ENCODE measurements around the gene TMEM131L.

TMEM131L gene

DNA sequence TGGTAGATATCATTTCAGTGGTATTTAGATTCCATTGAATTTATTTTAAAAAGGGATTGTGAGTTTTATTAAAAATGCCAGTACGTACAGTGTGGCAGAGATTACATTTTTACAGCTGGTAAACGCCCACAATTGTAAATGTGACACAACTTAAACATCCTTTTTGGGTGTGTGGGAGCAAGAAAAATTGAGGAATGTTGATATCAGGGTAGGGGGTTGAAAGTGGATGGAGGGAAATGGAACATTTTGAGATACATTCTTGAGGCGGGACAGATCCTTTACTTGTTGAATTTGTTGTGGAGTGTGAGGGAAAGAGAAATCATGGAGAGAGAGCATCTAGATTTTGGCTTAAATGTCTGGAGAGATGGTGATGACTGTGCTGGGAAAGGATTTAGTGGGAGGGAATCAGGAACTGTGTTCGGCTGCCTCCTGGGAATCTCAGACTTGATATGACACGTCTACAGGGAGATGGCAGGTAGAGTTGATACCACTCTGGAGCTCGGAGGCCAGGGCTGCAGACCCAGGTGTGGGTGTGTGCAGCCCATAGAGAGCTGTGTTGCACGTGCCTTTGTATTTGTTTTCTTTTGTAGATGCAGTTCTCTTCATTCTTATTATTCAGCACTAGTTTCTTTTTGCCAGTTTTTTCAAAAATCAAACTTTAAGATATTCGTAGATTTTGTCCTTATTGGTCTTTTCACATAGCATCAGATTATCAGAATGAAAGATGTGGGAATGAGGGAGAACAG lies 10.8 kb downstream of the TMEM131L start:
- no peak for DNase-seq

DNA sequence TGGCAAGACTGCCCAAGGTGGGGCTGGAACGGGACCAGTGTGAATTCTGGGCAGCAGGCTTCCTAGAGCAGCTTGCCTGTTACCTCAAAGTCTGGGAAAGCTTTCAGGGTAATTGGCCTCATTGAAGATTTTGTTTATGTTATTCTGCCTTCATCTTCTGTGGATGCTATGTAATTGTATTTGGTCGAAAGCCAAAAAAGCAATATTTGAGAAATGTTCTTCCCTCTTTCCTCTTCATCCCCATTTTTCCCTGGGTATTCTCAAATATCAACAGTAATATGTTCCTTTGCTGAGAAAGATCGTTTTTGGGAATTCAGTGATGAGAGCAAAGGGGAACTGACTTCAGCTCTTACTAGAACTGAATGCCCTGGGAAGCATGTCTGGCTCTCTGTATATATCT lies 12.9 kb downstream of the TMEM131L start:
- no peak for DNase-seq

- no peak for DNase-seq
These were observed 14.5 kb downstream of the TMEM131L start for GRCh38 chr4:153480704-153481103.

GRCh38 chr4:153481478-153481877 lies 15.3 kb downstream of the TMEM131L start:
- DNase-seq = no peak

GRCh38 chr4:153483432-153484418 lies 17.6 kb downstream of the TMEM131L start:
- DNase-seq = no peak

GRCh38 chr4:153485359-153485758 lies 19.2 kb downstream of the TMEM131L start:
- no peak for DNase-seq

GRCh38 chr4:153485860-153486259 lies 19.7 kb downstream of the TMEM131L start:
- DNase-seq = no peak

DNA sequence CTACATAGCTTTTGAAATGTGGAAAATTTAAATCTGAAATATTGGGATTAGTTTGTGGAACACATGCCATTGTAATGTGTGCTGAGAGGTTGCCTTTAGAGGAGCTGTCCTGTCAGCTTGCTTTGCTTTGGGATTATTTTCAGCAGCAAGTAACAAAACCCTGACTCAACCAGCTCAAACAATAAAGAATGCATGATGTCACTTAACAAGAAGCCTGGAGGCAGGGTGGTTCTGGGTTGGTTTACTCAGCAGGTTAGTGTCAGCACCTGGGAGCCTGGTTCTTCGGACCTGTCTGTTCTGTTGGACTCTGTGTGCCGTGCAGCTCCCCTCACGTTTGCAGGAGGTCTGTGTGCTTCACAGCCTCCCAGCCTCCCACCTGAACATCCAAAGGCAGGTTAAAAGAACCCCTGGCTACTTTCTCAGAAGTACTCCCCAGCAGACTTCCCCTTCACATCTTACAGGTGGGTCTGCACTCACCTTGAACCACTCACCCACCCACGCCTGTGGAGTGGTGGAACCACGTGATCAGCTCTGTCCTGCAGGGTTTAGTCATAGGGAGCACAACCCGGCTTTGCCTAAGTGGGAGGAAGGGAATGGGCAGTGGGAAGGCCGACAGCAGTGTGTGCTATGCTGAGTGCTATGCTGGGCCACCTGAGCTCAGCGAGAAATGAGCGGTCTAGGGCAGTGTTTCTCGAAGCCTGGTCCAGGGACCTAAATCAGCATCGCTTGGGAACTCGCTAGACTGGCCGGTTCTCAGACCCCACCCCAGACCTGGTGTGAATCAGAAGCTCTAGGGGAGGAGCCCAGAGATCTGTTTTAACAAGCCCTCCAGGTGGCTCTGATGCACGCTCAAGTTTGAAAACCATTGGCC lies 20.4 kb downstream of the TMEM131L start:
- DNase-seq = no peak

GRCh38 chr4:153488006-153488891 lies 22.1 kb downstream of the TMEM131L start:
- DNase-seq = no peak

DNA sequence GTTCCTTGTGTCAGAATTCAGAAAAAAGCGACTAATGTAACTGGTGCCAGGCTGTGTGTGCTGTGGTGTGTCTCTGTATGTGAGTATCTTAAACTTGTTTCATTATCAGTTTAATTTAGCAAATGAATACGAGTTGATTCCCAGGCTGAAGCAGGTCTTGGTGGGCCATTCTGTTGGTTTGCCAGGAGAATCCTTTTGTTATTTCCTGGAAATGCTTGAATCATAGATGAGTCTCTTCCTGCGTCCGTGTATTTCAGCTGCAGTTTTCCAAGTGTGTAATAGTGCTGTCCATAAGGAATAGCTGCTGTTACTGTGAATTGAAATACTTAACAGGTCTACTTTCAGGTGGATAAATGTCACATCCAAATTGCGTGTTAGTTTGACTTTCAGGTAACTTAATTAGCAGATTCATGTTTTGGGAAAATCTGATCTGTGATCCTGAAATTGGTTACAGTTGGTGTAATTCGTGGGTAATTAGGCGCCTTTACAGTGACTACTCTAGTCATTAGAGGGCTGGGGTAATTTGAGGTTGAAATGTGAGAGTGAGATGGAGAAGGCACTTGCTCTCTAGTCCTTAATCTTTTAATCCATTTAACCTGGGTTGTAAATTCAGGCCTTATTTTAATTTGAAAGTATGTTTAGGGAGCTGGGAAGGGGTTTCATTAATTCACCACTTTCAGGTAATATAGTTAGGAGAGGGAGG lies 23.8 kb downstream of the TMEM131L start:
- no peak for DNase-seq

DNA sequence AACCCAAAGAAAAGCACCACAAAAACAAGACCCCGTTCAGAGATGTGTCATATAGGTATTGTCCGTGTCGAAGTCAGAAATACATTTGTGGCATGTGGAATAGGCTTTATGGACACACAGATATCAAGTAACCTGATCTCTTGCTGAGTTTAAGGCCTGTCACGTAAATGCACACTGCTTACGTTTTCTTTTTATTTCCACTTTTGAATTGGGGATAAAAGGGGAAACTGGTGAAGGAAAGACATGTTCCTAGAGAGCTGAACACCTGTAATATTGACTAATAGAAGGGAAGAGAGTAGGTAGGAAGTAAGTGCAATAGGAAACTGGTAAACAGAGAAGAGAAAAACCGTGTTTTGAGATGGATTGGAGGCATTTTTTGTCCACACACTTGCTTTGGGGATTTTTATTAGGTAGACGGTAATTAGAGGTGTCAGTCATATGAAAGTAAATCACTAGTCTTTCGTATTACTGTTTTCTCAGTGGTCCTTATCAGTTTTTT lies 24.9 kb downstream of the TMEM131L start:
- DNase-seq = no peak

GRCh38 chr4:153494562-153494961 lies 28.4 kb downstream of the TMEM131L start:
- DNase-seq = no peak

DNA sequence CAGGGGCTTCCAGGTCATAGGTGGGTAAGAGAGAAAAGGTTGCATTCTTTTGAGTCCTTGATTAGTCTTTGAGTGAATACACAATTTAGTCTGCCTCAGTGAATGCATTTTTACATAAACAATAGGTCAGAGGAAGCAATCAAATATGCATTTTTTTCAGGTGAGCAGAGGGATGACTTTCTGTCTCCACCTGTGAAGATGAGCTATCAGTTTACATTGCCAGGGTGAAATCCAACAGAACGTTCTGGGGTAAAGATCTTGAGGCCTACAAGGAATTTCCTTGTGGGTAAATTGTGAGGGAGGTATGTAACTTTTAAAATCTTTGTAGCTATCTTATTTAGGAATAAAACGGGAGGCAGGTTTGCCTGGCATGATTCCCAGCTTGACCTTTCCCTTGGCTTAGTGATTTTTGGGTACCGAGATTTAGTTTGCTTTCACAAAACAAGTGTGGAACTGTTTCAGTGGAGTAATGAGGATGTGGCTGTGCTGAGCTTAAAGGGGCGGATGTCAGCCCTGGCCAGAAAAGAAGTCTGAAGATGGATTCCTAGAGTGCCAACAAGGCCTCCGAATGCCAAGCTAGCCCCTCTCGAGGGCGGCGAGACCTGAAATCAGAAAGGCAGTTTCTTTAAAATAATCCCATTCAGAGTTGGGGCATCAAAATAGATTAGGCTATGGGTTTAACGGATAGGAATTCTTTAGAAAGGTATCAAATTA lies 29.5 kb downstream of the TMEM131L start:
- no peak for DNase-seq

DNA sequence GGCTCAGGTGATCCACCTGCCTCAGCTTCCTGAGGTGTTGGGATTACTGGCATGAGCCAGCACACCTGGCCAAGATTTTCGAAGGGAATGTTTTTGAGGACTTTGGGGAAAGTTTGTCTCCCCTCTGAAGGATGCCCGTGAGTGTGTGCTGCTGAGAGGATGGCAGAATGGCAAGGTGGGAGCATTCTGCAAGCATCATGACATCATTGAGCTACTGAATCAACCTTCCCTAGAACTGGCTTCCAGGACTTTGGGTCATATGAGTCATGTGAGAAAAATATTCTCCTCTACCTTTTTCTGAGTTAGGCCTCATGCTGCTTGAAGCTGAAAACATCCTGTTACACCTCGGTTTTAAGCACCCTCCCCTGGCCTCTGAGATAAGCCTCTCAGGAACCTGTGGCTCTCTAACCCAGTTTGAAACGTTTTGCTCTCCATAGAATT lies 31.0 kb downstream of the TMEM131L start:
- no peak for DNase-seq

- no peak for DNase-seq
These were observed 32.1 kb downstream of the TMEM131L start for GRCh38 chr4:153497988-153498967.

GRCh38 chr4:153499005-153499404 lies 32.8 kb downstream of the TMEM131L start:
- DNase-seq = no peak

DNA sequence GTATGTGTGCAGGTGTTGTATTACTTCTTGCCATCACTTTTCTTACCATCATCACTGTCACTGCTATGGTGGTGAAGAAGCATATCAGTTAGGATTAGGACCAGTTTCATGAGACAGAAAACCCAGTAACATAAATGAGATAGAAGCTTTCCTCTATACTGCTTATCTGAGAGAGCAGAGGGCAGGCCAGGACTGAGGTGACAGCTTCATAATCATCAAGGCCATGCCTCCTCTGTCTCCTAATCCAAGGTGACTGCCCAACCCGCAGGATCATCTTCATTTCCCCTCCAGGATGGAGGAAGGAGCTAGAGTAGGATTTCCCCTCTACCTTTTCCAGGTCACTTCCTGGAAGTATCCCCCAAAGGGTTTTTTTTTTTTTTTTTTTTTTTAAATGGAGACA lies 35.4 kb downstream of the TMEM131L start:
- DNase-seq = no peak

DNA sequence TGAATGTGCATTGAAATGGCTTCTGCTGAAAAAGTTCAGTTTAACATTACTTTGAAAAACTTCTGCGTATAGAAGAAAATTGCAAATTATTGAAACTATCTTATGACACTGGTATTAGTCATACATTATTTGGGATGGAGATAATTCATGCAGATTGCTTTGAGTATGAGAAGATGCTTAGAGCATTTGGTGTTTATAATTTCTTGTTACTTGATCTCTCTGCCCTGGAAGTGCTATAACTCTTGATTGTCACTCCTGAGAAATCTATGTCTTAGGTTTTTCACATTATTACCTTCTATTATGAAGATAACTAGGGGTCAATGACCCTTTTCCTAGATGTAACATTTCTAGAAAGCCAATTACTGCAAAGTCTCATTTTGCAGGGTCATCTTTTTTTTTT lies 36.4 kb downstream of the TMEM131L start:
- DNase-seq = no peak
